Measurements from ENCODE around the gene BEGAIN. TPM values are rescaled to one million over a fixed set of nuclear protein-coding genes. Genes with fewer than 3 reads are reported as not detected.

The BEGAIN gene
- total and polyA plus RNA-seq, 12 donors = 0.20 to 4.3 (median 0.83) TPM

DNA sequence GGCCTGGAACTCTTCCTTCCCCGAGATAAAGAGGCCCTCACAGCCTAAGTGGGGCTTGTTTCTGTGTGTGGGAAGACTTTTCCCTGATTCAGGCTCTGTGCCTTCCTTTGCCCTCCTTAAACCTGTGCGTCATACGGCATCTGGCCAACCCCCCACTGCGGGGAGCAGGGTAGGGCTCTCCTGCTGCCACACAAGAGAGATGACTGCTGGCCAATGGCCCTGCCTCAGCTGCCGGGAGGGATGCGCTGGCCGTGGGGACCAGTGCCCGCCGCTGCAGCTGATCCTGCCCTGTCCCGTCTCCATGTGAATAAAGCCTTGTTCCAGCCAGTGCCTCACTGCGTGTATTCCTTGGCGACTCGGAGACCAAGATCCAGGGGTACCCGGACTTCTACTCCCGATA, 42.5 kb upstream of the BEGAIN start:
- intact Hi-C loops (cut with DNase I) = no loop called here
- TF ChIP-seq, protein P1, sequence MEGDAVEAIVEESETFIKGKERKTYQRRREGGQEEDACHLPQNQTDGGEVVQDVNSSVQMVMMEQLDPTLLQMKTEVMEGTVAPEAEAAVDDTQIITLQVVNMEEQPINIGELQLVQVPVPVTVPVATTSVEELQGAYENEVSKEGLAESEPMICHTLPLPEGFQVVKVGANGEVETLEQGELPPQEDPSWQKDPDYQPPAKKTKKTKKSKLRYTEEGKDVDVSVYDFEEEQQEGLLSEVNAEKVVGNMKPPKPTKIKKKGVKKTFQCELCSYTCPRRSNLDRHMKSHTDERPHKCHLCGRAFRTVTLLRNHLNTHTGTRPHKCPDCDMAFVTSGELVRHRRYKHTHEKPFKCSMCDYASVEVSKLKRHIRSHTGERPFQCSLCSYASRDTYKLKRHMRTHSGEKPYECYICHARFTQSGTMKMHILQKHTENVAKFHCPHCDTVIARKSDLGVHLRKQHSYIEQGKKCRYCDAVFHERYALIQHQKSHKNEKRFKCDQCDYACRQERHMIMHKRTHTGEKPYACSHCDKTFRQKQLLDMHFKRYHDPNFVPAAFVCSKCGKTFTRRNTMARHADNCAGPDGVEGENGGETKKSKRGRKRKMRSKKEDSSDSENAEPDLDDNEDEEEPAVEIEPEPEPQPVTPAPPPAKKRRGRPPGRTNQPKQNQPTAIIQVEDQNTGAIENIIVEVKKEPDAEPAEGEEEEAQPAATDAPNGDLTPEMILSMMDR (IDR thresholded peaks at IDR 0.05) = no peak
- Histone ChIP-seq H3K27me3 (peaks cover 0 to 62% (median 30%) of the 10 kb centered on the region in 7 donors), H3K9me3 (peaks cover 0 to 17% (median 0%) of the 10 kb centered on the region in 11 donors), H3K4me1 (no peaks in the 10 kb centered on the region), H3K4me3 (no peak overlapping the region), H3K36me3 (no peaks in the 10 kb centered on the region), H3K27ac (no peak overlapping the region)
- 78 to 87% methylated on average over 15 of the region's 15 CpGs for WGBS, 2 donors
- DNase-seq (no peak), ATAC-seq (no peak)

DNA sequence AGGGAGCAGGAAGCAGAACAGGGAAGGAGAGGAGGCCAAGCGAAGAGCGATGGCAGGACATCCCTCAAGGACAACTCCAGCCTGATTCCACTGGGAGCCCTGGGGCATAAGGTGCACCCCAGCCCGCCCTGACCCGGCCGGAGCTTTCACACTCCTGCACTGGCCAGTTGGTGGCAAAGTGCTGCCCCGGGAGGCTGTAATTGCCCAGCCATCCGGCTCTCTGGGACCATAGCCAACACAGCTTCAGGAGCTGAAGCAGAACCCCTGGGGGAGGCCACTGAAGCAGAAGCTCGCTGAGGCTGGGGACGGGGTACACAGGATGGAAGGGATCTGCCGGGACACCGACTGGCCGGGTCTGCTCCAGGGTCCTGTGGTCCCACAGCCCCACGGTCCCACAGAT, 41.9 kb upstream of the BEGAIN start:
- Histone ChIP-seq H3K4me1 (no peaks in the 10 kb centered on the region), H3K4me3 (no peak overlapping the region), H3K27me3 (peaks cover 0 to 62% (median 28%) of the 10 kb centered on the region in 7 donors), H3K36me3 (no peaks in the 10 kb centered on the region), H3K27ac (no peak overlapping the region), H3K9me3 (peaks cover 0 to 17% (median 0%) of the 10 kb centered on the region in 11 donors)
- DNase-seq (no peak), ATAC-seq (no peak)
- 65 to 75% methylated on average over 13 of the region's 13 CpGs for WGBS, 2 donors
- TF ChIP-seq, protein P1 (IDR thresholded peaks at IDR 0.05) = no peak
- intact Hi-C loops (cut with DNase I) = no loop called here

DNA sequence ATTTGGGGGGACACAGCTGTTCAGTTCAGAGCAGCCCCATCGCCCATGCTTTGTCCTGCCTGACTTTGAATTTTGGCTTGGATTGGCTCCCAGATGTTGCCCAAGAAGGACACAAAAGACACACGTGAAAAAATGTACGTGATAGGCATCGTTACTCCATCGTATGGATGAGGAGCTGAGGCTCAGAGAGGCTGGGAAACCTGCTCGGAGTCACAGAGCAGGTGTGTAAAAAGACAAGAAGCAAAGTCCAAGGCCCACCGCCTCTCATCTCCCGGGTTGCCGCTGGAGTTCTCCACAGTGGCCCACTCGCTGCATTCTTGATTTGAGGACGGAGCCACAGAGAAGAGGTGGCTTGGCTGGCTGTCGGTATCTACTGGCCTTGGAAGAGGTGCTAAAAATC, 41.0 kb upstream of the BEGAIN start:
- TF ChIP-seq, protein P1 (IDR thresholded peaks at IDR 0.05) = no peak
- Histone ChIP-seq H3K4me3 (no peak overlapping the region), H3K4me1 (no peaks in the 10 kb centered on the region), H3K27ac (no peak overlapping the region), H3K36me3 (no peaks in the 10 kb centered on the region), H3K27me3 (peaks cover 0 to 62% (median 34%) of the 10 kb centered on the region in 7 donors), H3K9me3 (peaks cover 0 to 17% (median 0%) of the 10 kb centered on the region in 11 donors)
- WGBS, 2 donors = 89 to 90% methylated on average over 12 of the region's 12 CpGs
- ATAC-seq (no peak), DNase-seq (no peak)
- intact Hi-C loops (cut with DNase I) = no loop called here

DNA sequence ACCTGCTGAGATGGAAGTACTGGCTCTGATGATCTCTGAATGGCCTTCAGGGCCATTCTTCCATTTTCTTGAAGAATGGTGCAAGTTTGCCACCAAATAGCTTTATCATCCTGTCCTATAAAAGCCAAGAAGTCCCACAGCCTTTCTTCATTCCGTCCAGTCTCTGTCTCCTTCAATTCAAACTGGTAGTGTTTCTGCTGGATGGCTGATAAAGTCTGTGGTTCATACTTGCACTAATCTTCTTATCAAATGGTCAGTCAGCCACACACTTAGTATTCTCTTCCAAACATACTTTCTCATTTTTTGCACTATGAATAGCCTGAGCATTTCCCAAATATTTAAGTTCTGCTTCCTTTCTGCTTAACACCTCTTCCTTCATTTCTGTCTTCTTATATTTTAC, 39.4 kb upstream of the BEGAIN start:
- H3K27ac ChIP-seq = no peak overlapping the region
- TF ChIP-seq, protein P1 (IDR thresholded peaks at IDR 0.05) = no peak
- 82 to 89% methylated on average over 1 of the region's 1 CpG for WGBS, 2 donors
- H3K4me3 ChIP-seq = no peak overlapping the region
- peaks cover 0 to 72% (median 48%) of the 10 kb centered on the region in 7 donors for H3K27me3 ChIP-seq
- H3K36me3 ChIP-seq = no peaks in the 10 kb centered on the region
- DNase-seq (no peak), ATAC-seq (no peak)
- intact Hi-C loops (cut with DNase I) = no loop called here
- H3K9me3 ChIP-seq = peaks cover 0 to 17% (median 0%) of the 10 kb centered on the region in 11 donors
- H3K4me1 ChIP-seq = peaks cover 0 to 12% (median 4%) of the 10 kb centered on the region in 9 donors
